Caco-2 (cell line): ENCODE data around the gene PPP2R3A. TPM values are rescaled to one million over a fixed set of nuclear protein-coding genes. Genes with fewer than 3 reads are reported as not detected.

Experiments used
- BruUV-seq: library from RNA; stranded (reverse); fragments of 400-500 nt; replicated peaks from 2 replicates; lab custom pipeline; 2021; lab: Mats Ljungman, UMichigan
- CTCF ChIA-PET: fragments of 300-600 bp; sonication (Branson Sonifier 250); formaldehyde crosslinking; loops from one replicate; lab custom pipeline; 2022; ENCODE audit warnings: antibody characterized with exemption; lab: Charles Lee
- POLR2A ChIA-PET: fragments of 300-600 bp; sonication (Branson Sonifier 250); formaldehyde crosslinking; loops from one replicate; lab custom pipeline; 2022; ENCODE audit warnings: antibody characterized with exemption; lab: Charles Lee
- DNase-seq, 2 experiments: peaks; one replicate each; pipeline versions ENCODE4 v3.0.0 to v3.0.0-alpha.2; 2020 to 2022
- H3K27me3 ChIP-seq: replicated peaks from 2 replicates; pipeline ENCODE4 v1.6.0; 2011; ENCODE audit warnings: low read length; ENCODE audit not compliant: control insufficient read depth, insufficient read depth
- H3K36me3 ChIP-seq: 2 replicates; pipeline ENCODE4 v1.5.1; 2011; ENCODE audit warnings: low read length; ENCODE audit not compliant: control insufficient read depth, insufficient read depth
- H3K4me1 ChIP-seq: fragments of 250-450 bp; sonication (Bioruptor Pico); 2 replicates; pipeline ENCODE4 v1.5.1; 2020; ENCODE audit warnings: mild to moderate bottlenecking
- H3K4me3 ChIP-seq: 2 replicates; pipeline ENCODE4 v1.5.1; 2011; ENCODE audit warnings: low read depth, mild to moderate bottlenecking, control low read depth, low read length
- H3K9me3 ChIP-seq: fragments of 250-450 bp; sonication (Bioruptor Pico); 2 replicates; pipeline ENCODE4 v1.5.1; 2020; ENCODE audit warnings: mild to moderate bottlenecking, moderate library complexity
- H3K27ac Mint-ChIP-seq: one replicate; pipeline ENCODE4 v1.8.0; 2022; ENCODE audit warnings: mixed read lengths; ENCODE audit not compliant: unreplicated experiment
- H3K27me3 Mint-ChIP-seq: one replicate; pipeline ENCODE4 v1.8.0; 2022; ENCODE audit warnings: mixed read lengths; ENCODE audit not compliant: insufficient read depth, unreplicated experiment
- H3K36me3 Mint-ChIP-seq: one replicate; pipeline ENCODE4 v1.8.0; 2022; ENCODE audit warnings: mild to moderate bottlenecking, mixed read lengths; ENCODE audit not compliant: insufficient read depth, unreplicated experiment
- H3K4me1 Mint-ChIP-seq: one replicate; pipeline ENCODE4 v1.8.0; 2022; ENCODE audit warnings: low read depth, mixed read lengths; ENCODE audit not compliant: unreplicated experiment
- H3K4me3 Mint-ChIP-seq: one replicate; pipeline ENCODE4 v1.8.0; 2022; ENCODE audit warnings: mild to moderate bottlenecking, moderate library complexity, mixed read lengths; ENCODE audit not compliant: unreplicated experiment
- H3K9me3 Mint-ChIP-seq: one replicate; pipeline ENCODE4 v1.8.0; 2022; ENCODE audit warnings: mixed read lengths; ENCODE audit not compliant: unreplicated experiment
- intact Hi-C: fragments of 100-400 bp; cut with micrococcal nuclease; formaldehyde crosslinking; loops from one replicate; pipeline ENCODE4 v1.10.0; 2022; ENCODE audit not compliant: unreplicated experiment
- total RNA-seq: library from RNA; stranded (reverse); gene quantifications from 2 replicates; pipeline ENCODE4 v1.2.3, GENCODE V29; 2022
- TF ChIP-seq, protein P1 (sequence below), 2 experiments: fragments of 200-600 bp in 1 of 2; IDR thresholded peaks; 1 replicate in 1 of 2; 2 replicates in 1 of 2; pipeline versions ENCODE4 v1.5.1 to v1.8.0; 2011 to 2022; ENCODE audit warnings: antibody characterized with exemption in 1 of 2, control low read depth in 1 of 2, inconsistent platforms in 1 of 2, low read depth in 1 of 2, low read length in 1 of 2, mild to moderate bottlenecking in 1 of 2, moderate library complexity in 1 of 2; ENCODE audit not compliant: insufficient read depth in 1 of 2, severe bottlenecking in 1 of 2, unreplicated experiment in 1 of 2

The PPP2R3A gene
- total RNA-seq, 1 experiment from 2014 or later, result 9.5 TPM

DNA sequence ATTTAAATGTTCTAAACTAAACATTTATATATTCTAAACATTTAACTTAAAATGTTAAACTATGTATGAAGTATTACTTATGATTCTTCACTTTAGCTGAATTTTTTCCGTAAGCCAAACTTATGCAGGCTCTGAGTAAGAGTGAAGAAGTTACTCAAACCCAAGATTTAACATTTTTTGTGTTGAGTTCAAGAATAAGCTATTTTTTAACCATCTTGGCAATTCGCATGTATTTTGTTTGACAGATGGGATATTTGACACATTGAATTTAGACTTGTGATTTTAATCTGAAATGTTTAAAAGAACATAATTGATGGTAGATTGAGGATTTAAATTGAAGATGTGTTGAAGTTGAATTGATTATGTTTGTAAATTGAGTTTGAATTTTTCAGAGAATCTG is 14.6 kb upstream of the PPP2R3A start:
- H3K27ac Mint-ChIP-seq, result no peak overlapping the region
- ChIA-PET POLR2A (no interaction called here), CTCF (no interaction called here)
- no peaks in the 10 kb centered on the region for H3K27me3 ChIP-seq
- H3K4me3 Mint-ChIP-seq, result no peak overlapping the region
- DNase-seq, result no peak
- H3K36me3 Mint-ChIP-seq, result no peaks in the 10 kb centered on the region
- BruUV-seq, result no TSS peak
- TF ChIP-seq, protein P1, sequence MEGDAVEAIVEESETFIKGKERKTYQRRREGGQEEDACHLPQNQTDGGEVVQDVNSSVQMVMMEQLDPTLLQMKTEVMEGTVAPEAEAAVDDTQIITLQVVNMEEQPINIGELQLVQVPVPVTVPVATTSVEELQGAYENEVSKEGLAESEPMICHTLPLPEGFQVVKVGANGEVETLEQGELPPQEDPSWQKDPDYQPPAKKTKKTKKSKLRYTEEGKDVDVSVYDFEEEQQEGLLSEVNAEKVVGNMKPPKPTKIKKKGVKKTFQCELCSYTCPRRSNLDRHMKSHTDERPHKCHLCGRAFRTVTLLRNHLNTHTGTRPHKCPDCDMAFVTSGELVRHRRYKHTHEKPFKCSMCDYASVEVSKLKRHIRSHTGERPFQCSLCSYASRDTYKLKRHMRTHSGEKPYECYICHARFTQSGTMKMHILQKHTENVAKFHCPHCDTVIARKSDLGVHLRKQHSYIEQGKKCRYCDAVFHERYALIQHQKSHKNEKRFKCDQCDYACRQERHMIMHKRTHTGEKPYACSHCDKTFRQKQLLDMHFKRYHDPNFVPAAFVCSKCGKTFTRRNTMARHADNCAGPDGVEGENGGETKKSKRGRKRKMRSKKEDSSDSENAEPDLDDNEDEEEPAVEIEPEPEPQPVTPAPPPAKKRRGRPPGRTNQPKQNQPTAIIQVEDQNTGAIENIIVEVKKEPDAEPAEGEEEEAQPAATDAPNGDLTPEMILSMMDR (IDR thresholded peaks at IDR 0.05; ENCODE audit: insufficient read depth in 1 of 2, low read depth in 1 of 2, low read length in 1 of 2, severe bottlenecking in 1 of 2, unreplicated experiment in 1 of 2), result no peak
- intact Hi-C loops, result no loop called here
- H3K4me3 ChIP-seq, result no peak overlapping the region
- H3K4me1 ChIP-seq, result no peaks in the 10 kb centered on the region; the same call in 1 of the 2 replicates
- H3K27me3 Mint-ChIP-seq, result peaks cover 6% of the 10 kb centered on the region
- H3K9me3 Mint-ChIP-seq, result peaks cover 2% of the 10 kb centered on the region
- H3K4me1 Mint-ChIP-seq, result no peaks in the 10 kb centered on the region
- peaks cover 17% of the 10 kb centered on the region for H3K9me3 ChIP-seq
- no peaks in the 10 kb centered on the region for H3K36me3 ChIP-seq

DNA sequence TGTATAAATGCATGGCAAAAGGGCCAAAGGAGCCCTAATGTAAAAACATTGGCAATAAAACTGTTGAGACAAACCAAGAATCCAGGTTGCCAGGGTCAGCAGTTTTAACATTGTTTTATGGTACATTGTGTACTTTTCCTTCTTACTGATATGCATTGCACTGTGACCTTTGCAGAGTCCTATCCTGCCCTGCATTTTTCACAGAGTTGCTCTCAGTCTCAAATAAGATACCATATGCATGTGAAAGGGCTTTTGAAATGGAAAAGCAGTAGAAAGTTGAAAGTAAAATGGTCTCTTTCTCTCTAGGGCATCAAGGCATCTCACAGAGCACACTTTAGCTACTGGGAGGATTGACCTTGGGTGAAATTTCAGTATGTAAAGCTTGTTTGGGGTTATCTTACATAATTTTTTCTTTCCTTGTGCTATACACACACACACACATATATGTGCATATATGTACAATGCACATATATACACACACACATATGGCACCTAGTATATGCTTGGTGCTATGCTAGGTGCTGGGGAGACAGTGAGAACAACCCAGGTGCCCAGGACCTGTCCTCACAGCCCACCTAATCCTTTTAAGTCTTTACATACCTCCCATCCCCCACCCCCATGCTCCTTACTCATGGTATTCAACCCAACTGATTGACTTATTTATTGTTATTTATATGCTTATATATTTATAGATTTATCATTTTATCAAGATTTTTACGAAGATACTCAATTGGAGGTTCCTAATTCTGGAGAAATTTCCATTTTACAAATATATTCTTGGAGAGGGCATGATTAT is 1.2 kb upstream of the PPP2R3A start:
- POLR2A ChIA-PET, result no interaction called here
- intact Hi-C loops, result no loop called here
- CTCF ChIA-PET, result no interaction called here

DNA sequence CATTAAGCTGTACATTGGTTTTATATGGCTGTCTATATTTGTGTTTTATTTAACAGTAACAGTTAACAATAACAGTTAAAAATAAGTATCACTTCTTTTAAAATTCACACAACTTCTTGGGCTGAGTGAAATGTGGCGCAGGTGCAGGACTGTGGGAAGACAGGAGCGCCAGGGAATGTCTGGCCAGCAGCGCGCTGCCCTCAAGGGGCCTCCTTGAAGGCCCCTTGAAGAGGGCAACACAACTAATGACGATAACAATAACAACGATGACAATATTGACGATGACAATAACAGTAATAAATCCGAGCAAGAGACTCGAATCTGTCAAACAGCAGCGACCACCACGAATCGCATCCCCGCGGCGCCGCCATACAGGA is 411 bp upstream of the PPP2R3A start:
- TF ChIP-seq, protein P1 (IDR thresholded peaks at IDR 0.05; ENCODE audit: insufficient read depth in 1 of 2, low read depth in 1 of 2, low read length in 1 of 2, severe bottlenecking in 1 of 2, unreplicated experiment in 1 of 2), result no peak
- no TSS peak for BruUV-seq
- no peaks in the 10 kb centered on the region; the same call in 1 of the 2 replicates for H3K9me3 ChIP-seq
- no peaks in the 10 kb centered on the region for H3K27me3 ChIP-seq
- Mint-ChIP-seq H3K4me3 (peak overlapping the region; percentile 75), H3K36me3 (no peaks in the 10 kb centered on the region), H3K9me3 (peaks cover 21% of the 10 kb centered on the region), H3K27ac (peak overlapping the region; percentile 79), H3K27me3 (no peaks in the 10 kb centered on the region), H3K4me1 (peaks cover 29% of the 10 kb centered on the region)
- intact Hi-C loops, result no loop called here
- H3K36me3 ChIP-seq, result no peaks in the 10 kb centered on the region; the same call in 1 of the 2 replicates
- ChIA-PET CTCF (no interaction called here), POLR2A (no interaction called here)
- DNase-seq, result no peak
- H3K4me3 ChIP-seq, result peak overlapping the region; percentile 54
- H3K4me1 ChIP-seq, result peaks cover 36% of the 10 kb centered on the region

More for the DNA sequence above, 1.2 kb upstream of the PPP2R3A start:
- Mint-ChIP-seq H3K36me3 (no peaks in the 10 kb centered on the region), H3K27me3 (no peaks in the 10 kb centered on the region), H3K4me3 (peak overlapping the region; percentile 75), H3K9me3 (peaks cover 28% of the 10 kb centered on the region), H3K27ac (no peak overlapping the region), H3K4me1 (peaks cover 25% of the 10 kb centered on the region)
- no peaks in the 10 kb centered on the region for H3K36me3 ChIP-seq
- no peak overlapping the region for H3K4me3 ChIP-seq
- no peaks in the 10 kb centered on the region; the same call in 1 of the 2 replicates for H3K9me3 ChIP-seq
- no TSS peak for BruUV-seq
- TF ChIP-seq, protein P1 (IDR thresholded peaks at IDR 0.05; ENCODE audit: insufficient read depth in 1 of 2, low read depth in 1 of 2, low read length in 1 of 2, severe bottlenecking in 1 of 2, unreplicated experiment in 1 of 2), result no peak
- no peaks in the 10 kb centered on the region for H3K27me3 ChIP-seq
- DNase-seq, result no peak
- H3K4me1 ChIP-seq, result peaks cover 36% of the 10 kb centered on the region
